Stimulated activated CD8-positive, alpha-beta memory T cell treated with anti-CD3 and anti-CD28 coated beads, Interleukin-12 subunit alpha, Interleukin-12 subunit beta, amount 100 ng/mL, for 24 hours (primary cell): Measurements from ENCODE around the gene TBC1D3B.
"Not testable (repeated sequence)": the region's sequence is repeated elsewhere in the genome, so short reads cannot be mapped to it uniquely, and the experiment has no call there.

Source experiments
- DNase-seq: peaks from one replicate; pipeline ENCODE4 v3.0.0-alpha.2; 2020; ENCODE audit errors: extremely low read depth

The TBC1D3B gene

GRCh38 chr17:36201102-36201501 lies 24.7 kb upstream of the TBC1D3B start:
- not testable (repeated sequence) for DNase-seq

GRCh38 chr17:36198831-36199465 lies 22.5 kb upstream of the TBC1D3B start:
- no peak for DNase-seq

DNA sequence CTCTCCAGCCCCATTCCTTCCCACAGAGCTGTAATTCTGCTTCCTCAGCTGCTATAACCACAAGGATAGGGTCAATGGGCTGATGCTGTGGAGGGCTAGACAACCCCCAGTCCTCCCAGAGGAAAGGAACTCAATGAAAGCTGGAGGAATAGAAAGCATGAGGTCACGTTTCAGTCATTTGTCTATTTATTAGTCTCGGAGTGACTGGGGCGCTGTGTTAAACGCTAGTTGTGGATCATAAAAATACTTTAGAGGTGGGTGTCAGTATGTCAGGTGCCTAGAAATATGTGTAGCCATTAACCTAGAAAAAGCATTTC lies 20.9 kb upstream of the TBC1D3B start:
- no peak for DNase-seq

DNA sequence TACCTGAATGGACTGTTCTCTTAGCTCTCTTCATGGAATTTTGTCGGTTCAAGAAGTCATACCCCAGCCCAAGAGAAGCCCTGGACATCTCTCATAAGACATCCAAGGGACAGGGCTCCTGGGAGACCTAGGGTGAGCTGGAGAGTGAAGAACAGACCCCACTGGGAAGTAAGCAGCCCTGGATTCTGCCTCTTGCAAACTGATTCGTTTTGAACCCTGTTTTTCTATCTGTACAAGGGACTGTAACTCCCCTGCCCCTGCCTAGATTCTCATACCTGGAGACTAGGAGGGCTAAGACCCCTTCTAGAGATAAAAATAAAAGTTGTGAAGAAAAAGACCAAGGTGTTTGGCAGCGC lies 19.7 kb upstream of the TBC1D3B start:
- no peak for DNase-seq

GRCh38 chr17:36195434-36196130 lies 19.1 kb upstream of the TBC1D3B start:
- DNase-seq = no peak

GRCh38 chr17:36194832-36195433 lies 18.5 kb upstream of the TBC1D3B start:
- not testable (repeated sequence) for DNase-seq

- DNase-seq = not testable (repeated sequence)
Observed at GRCh38 chr17:36194147-36194831, 17.9 kb upstream of the TBC1D3B start.

GRCh38 chr17:36193216-36193775 lies 16.9 kb upstream of the TBC1D3B start:
- no peak for DNase-seq

- not testable (repeated sequence) for DNase-seq
Observed at GRCh38 chr17:36190549-36191330, 14.3 kb upstream of the TBC1D3B start.

DNA sequence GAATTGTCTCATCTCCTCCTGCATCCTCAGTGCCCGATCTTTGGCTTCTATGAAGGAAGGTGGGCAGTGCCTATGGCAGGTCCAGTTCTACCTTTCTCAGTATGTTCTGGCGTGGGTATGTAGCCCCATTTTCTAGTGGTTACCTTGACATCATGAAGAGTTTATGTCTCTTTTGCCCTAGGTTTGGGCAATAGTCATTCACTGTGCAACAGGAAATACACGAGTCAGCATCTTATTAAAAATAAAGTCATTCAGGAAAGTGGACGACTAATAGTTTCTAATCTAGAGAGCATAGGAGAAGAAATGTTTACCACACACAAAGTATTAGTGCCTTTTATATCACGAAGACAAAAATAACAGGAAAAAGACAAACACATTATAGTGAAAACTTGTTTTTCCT lies 13.6 kb upstream of the TBC1D3B start:
- DNase-seq = not testable (repeated sequence)

DNA sequence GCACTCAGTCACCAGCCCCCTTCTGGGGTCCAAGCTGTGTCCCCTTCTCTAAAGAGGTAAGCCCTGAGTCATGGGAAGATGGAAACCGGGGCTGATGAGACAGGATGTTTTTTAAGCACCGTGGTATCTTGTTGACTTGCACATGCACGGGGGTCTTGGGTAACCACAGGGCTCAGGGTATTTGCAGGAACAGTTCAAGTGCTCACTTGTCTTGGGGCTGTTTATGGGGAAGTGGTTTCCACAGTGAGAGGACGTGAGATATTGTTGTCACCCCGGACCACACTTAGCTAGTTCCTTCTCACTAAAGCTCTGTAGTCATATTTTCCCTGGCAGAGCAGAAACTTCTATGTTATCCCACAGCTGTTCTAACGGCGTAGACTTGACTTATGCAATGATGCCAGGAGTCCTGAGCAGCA lies 12.5 kb upstream of the TBC1D3B start:
- DNase-seq = no peak

DNA sequence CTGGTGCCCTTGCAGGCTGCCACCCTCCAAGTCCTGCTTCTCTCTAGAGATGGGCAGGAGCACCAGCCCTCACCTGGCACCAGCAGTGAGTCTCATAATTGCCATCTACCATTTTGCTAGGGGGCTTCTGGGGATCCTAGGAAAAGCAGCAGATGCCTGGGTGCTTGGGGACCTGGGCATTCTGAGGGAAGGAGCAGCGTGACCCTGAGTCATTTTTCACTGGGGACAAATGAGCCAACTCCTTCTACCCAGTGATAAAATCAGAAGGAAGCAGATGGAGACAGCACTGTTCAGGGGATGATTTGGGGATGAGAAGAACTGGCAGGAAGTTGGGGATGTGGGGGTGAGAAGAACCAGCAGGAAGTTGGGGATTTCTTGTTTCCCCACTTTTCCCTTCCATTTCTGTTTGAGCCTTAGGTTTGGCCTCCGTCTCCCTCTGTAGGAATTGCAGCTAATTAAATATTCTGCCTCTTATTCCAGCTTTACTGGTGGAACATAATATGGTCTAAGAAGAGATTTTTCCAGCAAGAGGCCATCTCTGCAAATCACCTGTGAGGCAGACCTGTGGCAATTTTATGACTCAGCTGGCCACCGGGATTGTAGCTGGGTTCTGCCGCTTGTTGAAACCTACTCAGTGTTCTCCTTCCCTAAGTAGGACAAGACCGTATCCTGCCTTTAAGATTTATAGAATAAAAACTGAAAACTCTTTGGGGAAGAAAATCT lies 11.7 kb upstream of the TBC1D3B start:
- DNase-seq = not testable (repeated sequence)

DNA sequence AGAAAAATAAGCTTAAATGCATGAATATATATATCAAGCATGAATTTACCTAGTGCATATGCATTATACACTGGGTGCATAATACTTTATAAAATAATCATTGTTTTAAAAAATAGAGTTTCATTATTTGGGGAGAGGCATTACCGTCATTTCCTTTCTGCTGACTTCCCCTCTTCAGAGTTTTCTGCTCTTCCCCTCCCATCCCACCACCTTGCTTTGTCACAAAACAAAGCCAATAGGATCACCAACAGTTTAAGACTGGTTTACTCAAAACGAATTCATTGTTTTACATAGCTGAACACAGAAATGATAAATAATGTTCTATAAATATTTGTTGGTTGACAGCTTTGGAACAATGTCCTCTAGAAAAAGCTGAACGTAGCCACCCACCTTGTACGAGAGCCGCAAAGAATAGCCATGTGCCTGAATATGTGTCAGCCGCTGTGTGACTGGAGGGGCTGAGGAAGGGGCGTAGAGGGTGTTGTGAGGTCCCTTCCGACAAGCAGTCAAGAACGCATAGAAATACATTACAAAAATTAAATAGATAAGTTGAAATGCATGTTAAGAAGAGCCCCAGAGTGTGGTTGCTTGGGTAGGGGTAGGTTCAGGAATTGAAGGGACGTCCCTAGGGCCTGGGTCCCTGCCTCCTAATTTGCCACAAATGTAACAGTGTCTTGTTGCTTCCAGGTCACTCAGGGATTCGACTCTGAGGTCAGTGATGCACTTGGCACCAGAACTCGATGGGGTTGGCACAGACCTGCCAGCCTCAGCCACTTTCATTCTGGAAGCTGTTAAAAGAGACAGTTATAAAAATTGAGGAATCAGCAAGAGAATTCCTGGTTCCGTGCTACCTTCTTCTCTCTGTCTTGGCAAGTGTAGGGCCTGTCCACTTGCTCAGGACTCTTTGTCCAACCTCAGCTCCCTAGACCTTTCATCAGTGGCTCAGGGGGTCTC lies 10.7 kb upstream of the TBC1D3B start:
- not testable (repeated sequence) for DNase-seq

DNA sequence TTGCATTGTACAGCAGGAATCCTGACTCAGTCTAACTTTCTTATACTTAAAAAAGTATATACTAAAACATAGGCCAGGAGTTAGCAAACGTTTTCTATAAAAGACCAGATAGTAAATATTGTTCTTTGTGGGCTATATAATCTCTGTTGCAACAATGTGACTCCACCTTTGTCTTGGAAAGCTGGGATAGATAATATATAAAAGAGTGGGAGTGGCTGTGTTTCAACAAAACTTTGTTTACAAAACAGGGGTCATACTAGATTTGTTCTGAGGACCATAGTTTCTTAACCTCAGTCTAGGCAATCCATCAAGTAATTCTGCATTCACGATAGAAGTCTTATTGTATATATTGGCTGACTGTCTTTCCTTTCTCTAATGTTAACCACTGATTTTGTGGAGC lies 9.0 kb upstream of the TBC1D3B start:
- DNase-seq = no peak

DNA sequence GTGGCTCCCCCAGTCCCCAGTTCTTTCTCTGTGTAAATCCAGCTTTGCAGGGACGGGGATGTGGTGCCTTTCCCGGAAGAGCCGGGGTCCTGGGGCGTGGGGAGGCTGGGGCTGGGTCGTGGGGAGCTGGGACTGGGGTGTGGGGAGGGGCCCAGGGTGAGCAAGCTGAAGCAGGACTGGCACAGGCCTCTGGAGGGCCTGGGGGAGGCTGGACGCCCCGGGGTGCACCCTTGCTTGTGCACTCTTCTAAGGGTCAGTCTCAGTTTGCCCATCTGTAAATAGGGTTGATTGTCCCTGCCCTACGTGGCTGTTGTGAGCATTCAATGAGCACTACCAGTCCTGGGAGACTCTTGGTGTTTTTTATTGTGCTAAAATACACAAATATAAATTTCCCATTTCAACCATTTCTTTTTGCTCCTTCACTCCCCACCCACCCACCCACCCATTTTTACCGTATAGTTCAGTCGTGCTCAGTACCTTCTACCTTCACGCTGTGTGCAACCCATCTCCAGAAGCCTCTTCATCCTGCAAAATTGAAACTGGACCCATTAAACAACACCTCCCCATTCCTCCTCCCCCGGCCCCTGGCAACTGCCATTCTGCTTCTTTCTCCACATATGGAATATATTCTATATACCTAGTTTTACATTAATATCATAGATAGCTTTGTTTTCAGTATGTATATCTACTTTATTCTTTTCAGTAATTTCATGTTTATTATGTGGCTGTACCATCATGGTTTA lies 7.8 kb upstream of the TBC1D3B start:
- no peak for DNase-seq

DNA sequence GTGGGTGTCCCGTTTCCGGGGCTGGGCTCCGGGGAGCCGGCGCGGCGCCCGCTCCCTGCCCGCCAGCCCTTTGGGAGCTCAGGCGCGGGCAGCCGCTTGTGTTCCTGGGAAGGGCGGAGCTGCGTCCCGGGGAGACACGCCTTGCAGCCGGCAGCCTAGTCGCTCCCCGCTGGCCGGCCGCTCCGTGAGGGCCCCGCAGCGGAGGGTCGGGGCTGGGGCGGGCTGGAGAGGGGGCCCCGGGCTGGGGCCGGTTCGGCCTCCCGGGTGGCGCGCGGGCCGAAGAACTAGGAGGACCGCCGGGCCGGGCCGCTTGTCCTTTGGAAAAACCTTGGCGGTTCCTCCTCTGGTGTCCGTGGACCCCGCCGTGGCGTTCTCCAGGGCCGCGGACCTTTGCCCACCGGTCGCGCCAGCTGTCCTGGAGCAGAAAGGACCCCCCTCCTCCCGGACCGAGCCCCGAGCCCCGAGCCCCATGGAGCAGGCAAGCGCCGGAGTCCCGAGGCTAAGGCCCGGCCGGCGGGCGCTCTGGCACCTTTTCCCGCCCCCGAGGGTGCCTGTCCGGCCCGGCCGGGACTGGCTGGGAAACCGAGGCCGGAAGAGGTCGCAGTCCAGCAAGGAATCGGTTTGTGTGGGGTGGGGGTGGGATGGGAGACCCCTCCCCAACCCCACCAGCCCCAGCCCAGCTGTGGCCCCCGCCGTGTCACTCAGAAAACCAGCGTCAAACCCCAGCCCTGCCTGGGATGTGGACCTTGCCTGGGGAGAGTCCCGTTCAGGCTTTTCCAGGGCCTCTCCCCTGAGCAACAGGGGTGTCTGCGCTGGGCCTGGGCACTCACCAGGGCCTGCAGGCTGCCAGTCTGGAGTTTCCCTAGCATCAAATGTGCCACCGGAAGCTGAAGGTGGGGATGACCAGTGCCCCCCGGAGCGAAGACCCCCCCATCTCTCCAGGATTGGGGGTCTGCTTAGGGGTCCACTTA lies 6.8 kb upstream of the TBC1D3B start:
- no peak for DNase-seq

- no peak for DNase-seq
Observed at GRCh38 chr17:36182176-36183000, 6.0 kb upstream of the TBC1D3B start.
